GM19372 (cell line): ENCODE results near the gene CEP20.

Experiments used
- ATAC-seq: cut with Tn5 transposase; IDR thresholded peaks from one replicate; pipeline ENCODE4 v1.9.1; 2021; ENCODE audit warnings: mild to moderate bottlenecking, low read depth, moderate library complexity; ENCODE audit not compliant: unreplicated experiment

Gene CEP20

GRCh38 chr16:15899538-15900100 is 11.2 kb upstream of the CEP20 start:
- no peak for ATAC-seq

DNA sequence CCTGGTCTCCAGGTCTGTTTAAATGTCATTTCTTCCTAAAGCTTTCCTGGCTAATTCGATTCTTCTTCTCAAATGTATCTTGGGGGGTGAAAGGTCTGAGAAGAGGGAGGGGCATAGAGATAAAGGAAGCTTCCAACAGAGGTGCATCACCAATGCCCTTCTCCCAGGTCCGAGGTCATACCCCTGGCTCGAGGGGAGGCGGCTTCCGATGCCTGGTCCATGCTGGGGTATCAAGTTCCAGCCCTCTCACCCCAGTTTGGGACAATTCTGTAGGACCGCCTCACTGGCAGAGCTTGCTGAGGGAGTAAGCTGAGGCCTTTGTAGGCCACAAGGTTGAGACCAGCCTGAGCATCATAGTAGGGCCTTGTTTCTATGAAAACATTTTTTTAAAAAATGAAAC is 10.3 kb upstream of the CEP20 start:
- ATAC-seq = no peak

GRCh38 chr16:15897834-15898254 is 9.4 kb upstream of the CEP20 start:
- no peak for ATAC-seq

GRCh38 chr16:15897121-15897780 is 8.8 kb upstream of the CEP20 start:
- no peak for ATAC-seq

- no peak for ATAC-seq
Measured at GRCh38 chr16:15894571-15895374, 6.4 kb upstream of the CEP20 start.

- ATAC-seq = no peak
Measured at GRCh38 chr16:15891508-15891907, 3.1 kb upstream of the CEP20 start.

DNA sequence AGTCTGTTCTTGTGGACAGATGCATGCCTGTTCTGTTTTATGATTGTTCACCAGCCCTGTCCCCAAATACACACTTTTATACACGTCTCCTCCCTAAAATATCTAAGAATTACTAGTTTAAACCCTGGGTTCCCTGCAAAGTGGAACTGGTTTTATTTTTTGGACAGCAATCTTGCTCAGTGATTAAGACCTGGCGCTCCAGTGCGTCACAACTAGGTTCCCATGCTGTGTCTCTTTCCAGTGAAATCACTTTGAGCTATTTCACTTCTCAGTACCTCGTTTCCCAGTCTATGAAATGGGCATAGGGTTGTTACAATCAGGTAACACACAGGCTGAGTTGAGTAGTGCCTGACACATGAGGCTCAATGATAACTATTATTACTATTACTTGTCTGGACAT is 1.1 kb downstream of the CEP20 start:
- ATAC-seq = no peak

DNA sequence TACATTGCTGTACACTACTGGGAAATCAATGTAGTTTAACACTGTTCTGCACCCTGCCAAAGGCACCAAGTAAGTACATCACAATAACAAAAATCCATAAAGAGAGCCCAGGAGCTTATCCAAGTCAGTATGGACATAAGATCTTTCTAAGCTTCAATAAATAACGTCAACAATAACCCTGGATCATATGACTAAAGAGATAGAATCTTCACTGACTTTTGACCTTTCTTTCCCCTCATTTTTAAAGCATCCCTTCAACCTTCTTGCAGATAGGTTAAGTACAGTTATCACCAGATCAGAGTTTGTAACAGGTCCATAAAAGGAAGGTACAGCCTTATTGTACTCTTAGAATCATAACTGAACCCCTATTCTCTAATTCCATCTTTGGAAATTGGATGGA is 2.3 kb downstream of the CEP20 start:
- no peak for ATAC-seq

GRCh38 chr16:15885560-15886001 is 2.8 kb downstream of the CEP20 start:
- ATAC-seq = no peak

DNA sequence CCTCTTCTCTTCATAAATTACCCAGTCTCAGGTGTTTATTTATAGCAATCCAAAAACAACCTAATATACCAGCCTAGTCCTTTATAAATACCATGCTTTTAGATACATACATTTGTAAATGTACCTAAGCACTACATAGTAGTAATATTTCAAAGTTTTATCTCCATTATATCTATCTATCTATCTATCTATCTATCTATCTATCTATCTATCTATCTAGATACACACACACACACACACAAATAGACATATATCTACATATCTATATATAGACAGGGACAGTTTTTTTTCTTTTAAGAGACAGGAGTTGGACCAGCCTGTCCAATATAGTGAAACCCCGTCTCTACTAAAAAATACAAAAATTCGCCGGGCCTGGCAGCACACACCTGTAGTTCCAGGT is 5.8 kb downstream of the CEP20 start:
- no peak for ATAC-seq

- no peak for ATAC-seq
Measured at GRCh38 chr16:15881794-15882379, 6.5 kb downstream of the CEP20 start.

- no peak for ATAC-seq
Measured at GRCh38 chr16:15880434-15881308, 7.7 kb downstream of the CEP20 start.

DNA sequence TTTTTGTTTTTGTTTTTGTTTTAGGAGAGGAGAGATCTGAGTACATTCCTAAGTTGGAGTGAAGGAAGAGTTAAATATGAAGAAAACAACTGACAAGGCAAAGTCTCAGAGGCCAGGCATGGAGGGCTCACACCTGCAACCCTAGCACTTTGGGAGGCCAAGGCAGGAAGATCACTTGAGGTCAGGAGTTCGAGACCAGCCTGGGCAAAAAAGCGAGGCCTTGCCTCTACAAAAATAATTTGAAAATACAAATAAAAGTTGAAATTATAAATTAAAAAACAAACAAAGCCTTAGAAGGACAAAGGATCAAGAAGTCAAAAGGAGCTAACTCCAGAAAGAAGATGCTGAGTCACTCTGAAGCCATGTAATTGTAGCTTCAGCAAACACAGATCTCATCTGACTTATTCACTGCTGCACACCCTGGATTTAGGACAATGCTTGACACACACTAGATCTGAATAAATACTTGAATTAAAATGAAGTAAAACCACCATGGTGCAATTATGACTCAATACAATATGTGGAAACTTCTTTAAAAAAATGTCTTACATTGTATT is 9.1 kb downstream of the CEP20 start:
- ATAC-seq = no peak

- ATAC-seq = no peak
Measured at GRCh38 chr16:15876503-15876902, 11.9 kb downstream of the CEP20 start.

DNA sequence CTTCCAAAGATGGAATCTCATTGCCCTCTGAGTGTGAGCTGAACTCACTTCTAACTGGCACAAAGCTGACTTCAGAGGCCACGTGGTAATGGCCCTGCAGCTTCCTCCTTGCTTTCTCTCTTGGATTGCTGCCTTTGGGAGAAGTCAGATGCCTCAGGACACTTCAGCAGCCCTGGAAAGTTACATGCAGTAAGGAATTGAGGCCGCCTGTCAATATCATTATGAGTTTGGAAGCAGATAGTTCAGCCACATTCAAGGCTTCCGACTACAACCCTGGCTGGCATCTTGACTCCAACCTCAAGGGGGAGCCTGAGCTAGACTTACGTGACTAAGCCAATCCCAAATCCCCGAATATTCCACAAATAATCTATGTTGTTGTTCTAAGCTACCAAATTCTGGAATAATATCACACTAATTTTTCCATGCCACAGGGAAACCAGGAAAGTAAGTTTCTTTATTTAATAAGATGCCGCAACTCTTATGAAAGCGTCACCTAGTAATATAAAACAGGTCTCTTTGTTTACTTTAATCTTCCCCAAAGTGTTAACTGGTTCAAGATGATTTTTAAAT is 13.6 kb downstream of the CEP20 start:
- no peak for ATAC-seq

DNA sequence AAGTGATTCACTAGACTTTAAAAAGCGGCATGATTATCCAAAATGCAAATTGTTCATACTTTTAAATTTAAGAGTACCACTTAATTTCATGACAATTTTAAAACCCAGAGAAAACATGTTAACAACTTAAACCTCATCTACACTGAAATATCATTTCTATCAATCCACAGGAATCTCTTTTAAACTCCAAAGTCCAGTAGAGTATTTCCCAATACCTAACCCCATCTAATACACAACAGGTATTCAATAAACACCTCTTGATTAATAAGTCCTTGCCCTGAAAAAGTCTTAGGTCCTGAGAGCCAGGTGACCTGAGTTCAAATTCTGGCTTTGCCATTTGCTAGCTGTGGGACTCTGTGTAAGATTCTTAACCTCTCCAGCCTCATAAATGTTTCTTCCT is 14.7 kb downstream of the CEP20 start:
- ATAC-seq = no peak

- no peak for ATAC-seq
Measured at GRCh38 chr16:15873301-15873700, 15.1 kb downstream of the CEP20 start.

DNA sequence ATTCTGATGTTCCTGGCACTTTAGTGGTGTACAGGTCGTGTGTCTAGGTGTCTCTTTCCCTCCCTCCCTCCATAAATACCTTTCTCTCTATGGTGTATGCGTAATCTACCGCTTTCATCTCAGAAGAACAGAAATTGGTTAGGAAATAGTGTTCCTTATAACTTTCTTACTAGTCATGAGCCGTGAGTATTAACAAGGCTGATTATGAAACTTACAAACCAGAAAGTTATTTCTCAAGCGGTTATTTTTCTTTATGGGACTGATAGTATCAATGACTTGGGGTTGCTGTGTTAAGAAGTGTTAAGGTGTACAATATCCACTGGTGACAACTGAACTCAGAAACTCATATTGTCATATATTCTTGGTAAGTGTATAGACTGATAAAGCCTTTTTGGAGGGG is 18.4 kb downstream of the CEP20 start:
- no peak for ATAC-seq

DNA sequence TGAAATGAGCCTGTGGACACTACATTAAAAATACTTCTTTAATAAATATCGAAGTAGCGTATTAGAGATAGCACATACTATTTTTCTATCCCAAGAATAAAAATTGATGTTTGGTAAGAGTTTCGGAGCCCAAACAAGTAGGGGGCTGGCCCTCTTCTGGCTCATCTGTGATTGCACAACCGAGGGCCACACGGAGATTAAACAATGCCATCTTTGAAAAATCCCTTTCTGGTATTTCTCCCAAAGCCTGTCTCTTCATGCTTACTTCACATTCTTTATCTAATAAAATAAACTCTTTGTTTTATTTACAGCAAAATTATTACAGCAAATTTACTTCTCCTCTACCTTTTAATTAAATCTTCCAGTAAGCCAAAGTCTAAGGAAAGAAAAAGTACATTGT is 22.0 kb downstream of the CEP20 start:
- no peak for ATAC-seq

- no peak for ATAC-seq
Measured at GRCh38 chr16:15865742-15866141, 22.7 kb downstream of the CEP20 start.
